Gastrocnemius medialis (tissue), 4 donors: ENCODE data around the gene TPO. TPM values are rescaled to one million over a fixed set of nuclear protein-coding genes. Genes with fewer than 3 reads are reported as not detected.

Source experiments
- ATAC-seq, 2 donors: fragments of 150-250 bp; one replicate each; pipeline ENCODE4 v1.9.1; 2016
- DNase-seq, 2 donors: peaks; one replicate each; pipeline ENCODE4 v3.0.0-alpha.2; 2019
- H3K27ac ChIP-seq, 4 donors: fragments of 200-600 bp; sonication (generic); 1 replicate in 1 of 4; 2 replicates in 3 of 4; pipeline ENCODE4 v1.5.1; 2016 to 2018; ENCODE audit warnings: mild to moderate bottlenecking in 2 of 4, moderate library complexity in 1 of 4
- H3K27me3 ChIP-seq, 3 donors: fragments of 200-600 bp; sonication (generic) in 2 of 3; 1 replicate in 1 of 3; 2 replicates in 2 of 3; pipeline versions ENCODE4 v1.5.1 to v1.6.0; 2016 to 2019; ENCODE audit warnings: mild to moderate bottlenecking in 1 of 3, moderate library complexity in 1 of 3
- H3K36me3 ChIP-seq, 2 donors: fragments of 200-600 bp; sonication (generic) in 1 of 2; one replicate each; pipeline ENCODE4 v1.5.1; 2017 to 2018
- H3K4me1 ChIP-seq, 2 donors: fragments of 200-600 bp; sonication (generic) in 1 of 2; one replicate each; pipeline ENCODE4 v1.5.1; 2016 to 2017; ENCODE audit warnings: mild to moderate bottlenecking in 2 of 2
- H3K4me3 ChIP-seq, 4 donors: fragments of 200-600 bp; sonication (generic) in 3 of 4; 1 replicate in 1 of 4; 2 replicates in 3 of 4; pipeline ENCODE4 v1.5.1; 2016 to 2019; ENCODE audit warnings: mild to moderate bottlenecking in 2 of 4
- H3K9me3 ChIP-seq, 3 donors: fragments of 200-600 bp; sonication (generic) in 2 of 3; 1 replicate in 1 of 3; 2 replicates in 2 of 3; pipeline ENCODE4 v1.5.1; 2016 to 2019
- CTCF ChIP-seq, 5 experiments: fragments of 450-650 bp in 3 of 5; fragments of 200-600 bp in 2 of 5; sonication (generic) in 2 of 5; IDR thresholded peaks in 4 of 5; conservative IDR thresholded peaks in 1 of 5; 1 replicate in 4 of 5; 2 replicates in 1 of 5; pipeline ENCODE4 v1.5.1; 2016 to 2019; ENCODE audit warnings: antibody characterized with exemption in 5 of 5, mild to moderate bottlenecking in 3 of 5, moderate library complexity in 3 of 5
- POLR2A ChIP-seq, 2 donors: fragments of 450-650 bp; IDR thresholded peaks; one replicate each; pipeline ENCODE4 v1.6.1; 2017; ENCODE audit warnings: antibody characterized with exemption in 2 of 2, mild to moderate bottlenecking in 2 of 2, moderate library complexity in 2 of 2
- in situ Hi-C, 4 donors: fragments of 200-750 bp; cut with MboI; loops; one replicate each; pipeline versions ENCODE4 v1.15.0 to v1.8.0; 2017; ENCODE audit warnings: low sequenced_read_pairs in 4 of 4
- intact Hi-C: fragments of 100-400 bp; cut with DNase I; formaldehyde crosslinking; loops from one replicate; pipeline ENCODE4 v1.15.1; 2023; ENCODE audit warnings: low total_unique reads
- total RNA-seq, 4 donors: library from RNA; depleted of rRNA; stranded (reverse); fragments of >200 nt; gene quantifications; one replicate each; pipeline versions ENCODE4 v1.1.0 to v1.2.3, GENCODE V29; 2016

TPO gene
- total RNA-seq, 4 donors from 2014 or later, result 3.3 to 11.6 (median 5.3) TPM

GRCh38 chr2:1551905-1552304, 138.6 kb downstream of the TPO start:
- peaks cover 0 to 11% of the 10 kb centered on the region in 2 donors for H3K4me1 ChIP-seq
- no peaks in the 10 kb centered on the region for H3K36me3 ChIP-seq
- ATAC-seq, result no peak
- no peak overlapping the region for H3K27ac ChIP-seq
- H3K4me3 ChIP-seq, result no peak overlapping the region
- intact Hi-C loops (loop anchor here (5.0 kb wide), 1 partner anchor 265 kb away; no protein-coding TSS in a partner anchor), in situ Hi-C loops (no loop called here)
- peaks cover 0 to 4% (median 0%) of the 10 kb centered on the region in 3 donors for H3K27me3 ChIP-seq
- DNase-seq, result no peak
- H3K9me3 ChIP-seq, result no peaks in the 10 kb centered on the region
- TF ChIP-seq CTCF (IDR thresholded peaks at IDR 0.05 in 4 of 5, conservative IDR thresholded peaks at IDR 0.05 in 1 of 5), result no peak
- no peak for TF ChIP-seq POLR2A (IDR thresholded peaks at IDR 0.05)

GRCh38 chr2:1552611-1553010, 139.3 kb downstream of the TPO start:
- no peak overlapping the region for H3K27ac ChIP-seq

GRCh38 chr2:1553671-1554295, 140.5 kb downstream of the TPO start:
- DNase-seq (no peak), ATAC-seq (no peak)
- in situ Hi-C loops (no loop called here), intact Hi-C loops (loop anchor here (5.0 kb wide), 1 partner anchor 264 kb away; no protein-coding TSS in a partner anchor)
- no peaks in the 10 kb centered on the region for H3K9me3 ChIP-seq
- no peak overlapping the region for H3K4me3 ChIP-seq
- peaks cover 0 to 4% (median 0%) of the 10 kb centered on the region in 3 donors for H3K27me3 ChIP-seq
- TF ChIP-seq CTCF (IDR thresholded peaks at IDR 0.05 in 4 of 5, conservative IDR thresholded peaks at IDR 0.05 in 1 of 5), result no peak
- H3K36me3 ChIP-seq, result no peaks in the 10 kb centered on the region
- H3K4me1 ChIP-seq, result peaks cover 0 to 11% of the 10 kb centered on the region in 2 donors
- H3K27ac ChIP-seq, result no peak overlapping the region

More at GRCh38 chr2:1552611-1553010, 139.3 kb downstream of the TPO start:
- Histone ChIP-seq H3K9me3 (no peaks in the 10 kb centered on the region), H3K27me3 (peaks cover 0 to 4% (median 0%) of the 10 kb centered on the region in 3 donors), H3K4me1 (peaks cover 0 to 11% of the 10 kb centered on the region in 2 donors), H3K36me3 (no peaks in the 10 kb centered on the region), H3K4me3 (no peak overlapping the region)
- ATAC-seq (no peak), DNase-seq (no peak)
- in situ Hi-C loops, result no loop called here
- intact Hi-C loops, result loop anchor here (5.0 kb wide), 1 partner anchor 265 kb away; no protein-coding TSS in a partner anchor
- no peak for TF ChIP-seq POLR2A (IDR thresholded peaks at IDR 0.05)
- no peak for TF ChIP-seq CTCF (IDR thresholded peaks at IDR 0.05 in 4 of 5, conservative IDR thresholded peaks at IDR 0.05 in 1 of 5)

- Histone ChIP-seq H3K4me1 (no peaks in the 10 kb centered on the region), H3K9me3 (no peaks in the 10 kb centered on the region), H3K4me3 (no peak overlapping the region), H3K27ac (no peak overlapping the region), H3K36me3 (no peaks in the 10 kb centered on the region), H3K27me3 (no peaks in the 10 kb centered on the region)
- no peak for DNase-seq
- intact Hi-C loops (no loop called here), in situ Hi-C loops (no loop called here)
- ATAC-seq, result no peak
- no peak for TF ChIP-seq CTCF (IDR thresholded peaks at IDR 0.05 in 4 of 5, conservative IDR thresholded peaks at IDR 0.05 in 1 of 5)
- TF ChIP-seq POLR2A (IDR thresholded peaks at IDR 0.05), result no peak
These were observed 143.0 kb downstream of the TPO start for GRCh38 chr2:1556286-1556685.
